Measurements from ENCODE around the gene NSG2. TPM values are rescaled to one million over a fixed set of nuclear protein-coding genes. Genes with fewer than 3 reads are reported as not detected.

The NSG2 gene
- total RNA-seq, 2 experiments from 2014 or later, result not detected

DNA sequence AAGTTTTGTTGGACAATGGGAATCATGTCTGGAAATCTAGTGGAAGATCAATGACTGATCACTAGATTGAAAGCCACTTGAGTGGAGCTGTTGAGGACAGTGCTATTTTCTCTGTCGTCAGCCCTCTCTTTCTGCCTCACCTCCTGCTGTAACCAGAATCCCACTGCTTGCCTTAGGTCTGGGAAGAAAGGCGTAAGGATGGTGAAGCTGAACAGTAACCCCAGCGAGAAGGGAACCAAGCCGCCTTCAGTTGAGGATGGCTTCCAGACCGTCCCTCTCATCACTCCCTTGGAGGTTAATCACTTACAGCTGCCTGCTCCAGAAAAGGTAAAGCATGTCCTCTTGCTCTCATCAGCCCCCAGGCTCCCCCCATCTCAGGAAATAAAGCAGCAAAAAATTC, 1.1 kb downstream of the NSG2 start:
- no peaks in the 10 kb centered on the region for H3K4me1 Mint-ChIP-seq
- H3K36me3 Mint-ChIP-seq (ENCODE audit: low read depth), result no peaks in the 10 kb centered on the region
- H3K27me3 Mint-ChIP-seq, result peaks cover 3% of the 10 kb centered on the region
- H3K9me3 Mint-ChIP-seq, result no peaks in the 10 kb centered on the region
- H3K4me3 Mint-ChIP-seq, result no peak overlapping the region
- POLR2A ChIA-PET, result no interaction called here
- DNase-seq, result no peak
- CTCF ChIA-PET, result no interaction called here
- no peak overlapping the region for H3K27ac Mint-ChIP-seq

DNA sequence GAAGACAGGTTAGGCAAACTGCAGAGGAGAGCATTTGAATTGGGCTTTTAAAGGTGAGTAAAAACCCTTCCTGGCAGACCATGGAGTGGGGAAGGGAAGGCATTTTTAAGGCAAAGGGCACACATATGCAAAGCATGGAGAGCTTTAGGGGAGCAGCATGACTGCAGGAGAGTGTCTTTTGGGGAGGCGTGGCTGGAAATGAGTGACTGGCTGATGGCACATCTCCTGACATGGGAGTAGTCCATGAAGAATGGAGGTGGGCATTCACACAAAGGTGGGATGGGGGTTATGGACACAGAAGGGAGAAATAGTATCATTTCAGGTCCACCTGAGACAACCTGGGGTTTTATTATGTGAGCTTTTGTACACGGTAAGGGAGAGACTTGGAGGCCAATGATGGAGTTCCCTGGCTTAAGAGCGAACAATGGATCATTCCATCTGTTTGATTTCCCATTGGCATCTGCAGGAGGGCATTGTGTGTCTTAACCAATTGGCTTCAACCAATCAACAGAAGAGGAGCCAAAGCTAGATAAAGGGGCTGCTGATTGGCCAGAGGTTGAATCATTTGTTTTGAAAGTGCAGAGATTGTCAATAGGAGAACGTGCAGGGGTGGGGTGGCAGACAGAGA, 2.1 kb downstream of the NSG2 start:
- H3K4me1 Mint-ChIP-seq, result no peaks in the 10 kb centered on the region
- H3K4me3 Mint-ChIP-seq, result no peak overlapping the region
- no peak for DNase-seq
- no peaks in the 10 kb centered on the region for H3K36me3 Mint-ChIP-seq (ENCODE audit: low read depth)
- H3K27ac Mint-ChIP-seq, result no peak overlapping the region
- CTCF ChIA-PET, result no interaction called here
- H3K9me3 Mint-ChIP-seq, result no peaks in the 10 kb centered on the region
- POLR2A ChIA-PET, result no interaction called here
- H3K27me3 Mint-ChIP-seq, result peaks cover 3% of the 10 kb centered on the region

DNA sequence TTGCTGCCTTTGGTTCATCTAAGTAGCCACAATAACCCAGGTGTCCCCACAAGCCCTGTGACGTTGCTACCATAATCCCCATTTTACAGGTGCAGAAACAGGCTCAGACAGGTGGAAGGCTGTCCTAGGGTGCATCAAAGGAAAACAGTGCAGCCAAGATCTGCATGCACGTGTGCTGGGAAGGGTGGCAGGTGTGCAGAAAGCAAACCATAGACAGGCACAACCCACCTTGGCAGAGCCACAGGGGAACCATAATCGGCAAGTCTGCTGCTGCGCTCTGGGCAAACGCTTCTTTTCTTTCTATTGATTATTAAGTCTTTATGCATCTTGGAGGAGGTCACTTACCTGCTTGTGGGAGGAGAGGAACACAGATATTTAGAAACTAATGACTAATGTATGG, 7.1 kb downstream of the NSG2 start:
- Mint-ChIP-seq H3K36me3 (ENCODE audit: low read depth) (no peaks in the 10 kb centered on the region), H3K27me3 (no peaks in the 10 kb centered on the region), H3K27ac (no peak overlapping the region), H3K4me1 (no peaks in the 10 kb centered on the region), H3K9me3 (no peaks in the 10 kb centered on the region), H3K4me3 (no peak overlapping the region)
- CTCF ChIA-PET, result no interaction called here
- no peak for DNase-seq
- POLR2A ChIA-PET, result no interaction called here

GRCh38 chr5:174053905-174054304, 8.4 kb downstream of the NSG2 start:
- ChIA-PET CTCF (interaction anchor here (0.6 kb wide), 1 partner anchor 572 kb away, joined by 4 read pairs; no protein-coding TSS in a partner anchor), POLR2A (no interaction called here)
- Mint-ChIP-seq H3K9me3 (no peaks in the 10 kb centered on the region), H3K27me3 (no peaks in the 10 kb centered on the region), H3K4me3 (no peak overlapping the region), H3K27ac (no peak overlapping the region), H3K36me3 (ENCODE audit: low read depth) (no peaks in the 10 kb centered on the region), H3K4me1 (no peaks in the 10 kb centered on the region)
- DNase-seq, result no peak

GRCh38 chr5:174056064-174056847, 10.8 kb downstream of the NSG2 start:
- peaks cover 3% of the 10 kb centered on the region for H3K27me3 Mint-ChIP-seq
- H3K27ac Mint-ChIP-seq, result no peak overlapping the region
- H3K9me3 Mint-ChIP-seq, result no peaks in the 10 kb centered on the region
- no peaks in the 10 kb centered on the region for H3K4me1 Mint-ChIP-seq
- H3K36me3 Mint-ChIP-seq (ENCODE audit: low read depth), result no peaks in the 10 kb centered on the region
- no peak overlapping the region for H3K4me3 Mint-ChIP-seq
- DNase-seq, result no peak
- ChIA-PET POLR2A (no interaction called here), CTCF (no interaction called here)

GRCh38 chr5:174057206-174057605, 11.7 kb downstream of the NSG2 start:
- Mint-ChIP-seq H3K36me3 (ENCODE audit: low read depth) (no peaks in the 10 kb centered on the region), H3K4me3 (no peak overlapping the region), H3K27me3 (peaks cover 3% of the 10 kb centered on the region), H3K9me3 (no peaks in the 10 kb centered on the region), H3K4me1 (no peaks in the 10 kb centered on the region), H3K27ac (no peak overlapping the region)
- DNase-seq, result no peak
- ChIA-PET CTCF (interaction anchor here (0.7 kb wide), 1 partner anchor 8 kb away, joined by 3 read pairs; no protein-coding TSS in a partner anchor), POLR2A (no interaction called here)

DNA sequence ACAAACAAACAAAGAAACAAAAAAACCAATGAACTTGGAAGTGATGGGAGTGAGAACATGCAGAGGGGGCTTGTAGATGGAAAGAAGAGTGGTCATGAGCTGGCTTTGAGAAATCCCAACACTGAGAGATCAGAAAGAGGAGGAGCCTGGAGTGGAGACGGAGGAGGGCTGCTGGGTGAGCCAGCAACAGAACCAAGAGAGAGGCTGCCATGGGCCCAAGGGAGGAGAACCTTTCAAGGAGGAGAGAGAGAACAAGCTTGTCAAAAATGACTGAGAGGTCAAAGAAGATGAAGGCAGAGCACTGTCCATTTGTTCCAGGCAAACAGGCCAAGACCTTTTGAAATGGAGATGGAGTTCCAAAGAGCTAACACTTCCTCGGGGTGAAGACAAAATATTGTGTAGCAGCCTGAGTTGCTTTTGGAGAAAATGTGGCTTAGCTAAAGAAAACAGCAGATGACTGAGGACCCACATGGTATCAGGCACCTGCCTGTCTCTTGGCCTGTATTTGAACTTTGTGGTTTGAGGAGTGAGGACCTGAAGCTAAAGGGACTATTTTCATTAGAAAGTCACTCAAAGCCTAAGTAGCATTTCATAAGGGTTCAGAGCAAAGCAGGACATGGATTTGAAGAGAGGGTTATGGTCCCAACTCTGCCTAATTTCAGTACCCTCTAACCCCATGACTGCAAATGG, 13.1 kb downstream of the NSG2 start:
- ChIA-PET CTCF (no interaction called here), POLR2A (no interaction called here)
- no peak for DNase-seq
- Mint-ChIP-seq H3K4me3 (no peak overlapping the region), H3K27ac (no peak overlapping the region), H3K36me3 (ENCODE audit: low read depth) (no peaks in the 10 kb centered on the region), H3K9me3 (no peaks in the 10 kb centered on the region), H3K4me1 (no peaks in the 10 kb centered on the region), H3K27me3 (peaks cover 3% of the 10 kb centered on the region)

GRCh38 chr5:174059247-174059646, 13.7 kb downstream of the NSG2 start:
- ChIA-PET POLR2A (no interaction called here), CTCF (no interaction called here)
- no peak for DNase-seq
- H3K4me3 Mint-ChIP-seq, result no peak overlapping the region
- H3K4me1 Mint-ChIP-seq, result no peaks in the 10 kb centered on the region
- no peaks in the 10 kb centered on the region for H3K9me3 Mint-ChIP-seq
- no peaks in the 10 kb centered on the region for H3K36me3 Mint-ChIP-seq (ENCODE audit: low read depth)
- no peak overlapping the region for H3K27ac Mint-ChIP-seq
- peaks cover 3% of the 10 kb centered on the region for H3K27me3 Mint-ChIP-seq

DNA sequence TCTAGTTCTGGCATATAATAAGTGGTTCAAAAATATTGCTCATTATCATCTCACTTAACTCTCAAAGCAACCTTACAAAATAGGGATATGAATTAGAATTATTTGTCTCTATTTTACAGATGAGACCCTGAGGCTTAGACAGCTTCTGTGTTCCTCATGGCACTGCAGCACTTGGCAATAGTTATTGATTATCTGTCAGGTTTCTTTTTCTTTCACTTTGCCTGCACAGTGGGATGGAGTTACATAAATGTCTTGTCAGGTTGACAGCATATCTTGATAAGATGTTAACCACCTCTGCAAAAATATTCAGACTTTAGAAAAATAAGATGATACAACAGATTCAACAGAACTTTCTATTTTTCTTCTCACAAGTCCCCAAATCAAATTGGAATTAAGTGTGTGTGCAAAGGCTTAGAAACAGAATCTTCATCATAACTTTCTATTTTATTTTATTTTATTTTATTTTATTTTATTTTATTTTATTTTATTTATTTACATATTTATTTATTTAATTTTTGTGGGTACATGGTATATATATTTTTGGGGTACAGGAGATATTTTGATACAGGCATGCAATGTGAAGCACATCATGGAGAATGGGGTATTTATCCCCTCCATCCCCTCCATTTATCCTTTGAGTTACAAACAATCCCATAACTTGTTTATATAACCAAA, 17.7 kb downstream of the NSG2 start:
- Mint-ChIP-seq H3K27ac (no peak overlapping the region), H3K4me3 (no peak overlapping the region), H3K4me1 (no peaks in the 10 kb centered on the region), H3K27me3 (peaks cover 4% of the 10 kb centered on the region), H3K36me3 (ENCODE audit: low read depth) (no peaks in the 10 kb centered on the region), H3K9me3 (no peaks in the 10 kb centered on the region)
- CTCF ChIA-PET, result no interaction called here
- POLR2A ChIA-PET, result no interaction called here
- DNase-seq, result no peak

DNA sequence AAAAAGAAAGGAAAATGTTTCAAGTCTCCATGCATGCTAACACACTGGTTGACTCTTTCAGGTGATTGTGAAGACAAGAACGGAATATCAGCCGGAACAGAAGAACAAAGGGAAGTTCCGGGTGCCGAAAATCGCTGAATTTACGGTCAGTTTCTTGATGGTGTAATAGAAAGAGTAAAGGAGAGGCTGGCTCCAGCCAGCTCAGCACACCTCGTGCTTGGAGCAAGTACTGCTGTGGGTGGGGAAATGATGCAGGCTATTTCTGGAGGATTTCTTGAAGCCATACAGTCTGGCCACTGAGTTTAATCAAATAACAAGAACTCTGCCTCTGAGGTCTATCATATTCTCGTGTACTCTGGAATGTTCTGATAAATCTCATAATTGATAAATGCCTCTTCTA, 18.7 kb downstream of the NSG2 start:
- no peak overlapping the region for H3K27ac Mint-ChIP-seq
- CTCF ChIA-PET, result no interaction called here
- H3K4me3 Mint-ChIP-seq, result no peak overlapping the region
- POLR2A ChIA-PET, result no interaction called here
- no peaks in the 10 kb centered on the region for H3K4me1 Mint-ChIP-seq
- DNase-seq, result no peak
- H3K9me3 Mint-ChIP-seq, result no peaks in the 10 kb centered on the region
- H3K36me3 Mint-ChIP-seq (ENCODE audit: low read depth), result no peaks in the 10 kb centered on the region
- peaks cover 4% of the 10 kb centered on the region for H3K27me3 Mint-ChIP-seq

- CTCF ChIA-PET, result interaction anchor here (0.6 kb wide), 1 partner anchor 8 kb away, joined by 3 read pairs; no protein-coding TSS in a partner anchor
- POLR2A ChIA-PET, result no interaction called here
- no peaks in the 10 kb centered on the region for H3K36me3 Mint-ChIP-seq (ENCODE audit: low read depth)
- H3K4me3 Mint-ChIP-seq, result no peak overlapping the region
- H3K27me3 Mint-ChIP-seq, result peaks cover 2% of the 10 kb centered on the region
- no peaks in the 10 kb centered on the region for H3K4me1 Mint-ChIP-seq
- no peaks in the 10 kb centered on the region for H3K9me3 Mint-ChIP-seq
- H3K27ac Mint-ChIP-seq, result no peak overlapping the region
- no peak for DNase-seq
These were observed 20.2 kb downstream of the NSG2 start for GRCh38 chr5:174065528-174066197.

DNA sequence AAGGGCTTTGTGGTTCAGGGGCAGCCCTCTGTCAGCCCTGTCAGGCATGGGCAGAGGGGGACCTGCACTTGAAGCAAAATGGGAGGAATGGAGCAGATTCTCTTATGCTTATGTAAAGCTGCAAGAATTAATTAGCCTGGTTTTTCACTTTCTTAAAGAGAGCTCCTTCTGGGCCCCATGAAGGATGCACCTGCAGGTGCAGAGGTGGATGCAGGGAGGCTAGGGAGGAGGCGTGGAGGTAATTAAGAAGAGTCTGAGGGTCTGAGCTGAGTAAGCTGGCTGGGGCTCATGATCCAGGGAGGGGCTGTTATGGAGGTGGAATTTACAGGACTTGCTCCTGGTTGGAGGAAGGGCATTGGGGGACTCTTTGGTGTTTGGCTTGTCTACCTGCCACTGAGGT, 22.0 kb downstream of the NSG2 start:
- Mint-ChIP-seq H3K9me3 (no peaks in the 10 kb centered on the region), H3K4me1 (no peaks in the 10 kb centered on the region), H3K36me3 (ENCODE audit: low read depth) (no peaks in the 10 kb centered on the region), H3K27me3 (peaks cover 2% of the 10 kb centered on the region), H3K4me3 (no peak overlapping the region), H3K27ac (no peak overlapping the region)
- ChIA-PET POLR2A (no interaction called here), CTCF (interaction anchor here (0.5 kb wide), 1 partner anchor 937 kb away, joined by 3 read pairs; no protein-coding TSS in a partner anchor)
- no peak for DNase-seq

- Mint-ChIP-seq H3K4me3 (no peak overlapping the region), H3K9me3 (no peaks in the 10 kb centered on the region), H3K27me3 (no peaks in the 10 kb centered on the region), H3K36me3 (ENCODE audit: low read depth) (no peaks in the 10 kb centered on the region), H3K27ac (no peak overlapping the region), H3K4me1 (no peaks in the 10 kb centered on the region)
- CTCF ChIA-PET, result no interaction called here
- POLR2A ChIA-PET, result no interaction called here
- no peak for DNase-seq
These were observed 26.0 kb downstream of the NSG2 start for GRCh38 chr5:174071484-174071883.

Data from activated CD4-positive, alpha-beta T cell treated with anti-CD3 and anti-CD28 coated beads, Interleukin-2, amount 10 ng/mL, durations not matched to agents 7 days and 5 days (primary cell).